ENCODE measurements around the gene PLEKHO2. TPM values are rescaled to one million over a fixed set of nuclear protein-coding genes. Genes with fewer than 3 reads are reported as not detected.

The PLEKHO2 gene
- total and polyA plus RNA-seq, 2 of the 13 experiments (the other 11 are each of a cell fraction or from before 2014, with no cell fraction given): 3.8 to 4.8 TPM

DNA sequence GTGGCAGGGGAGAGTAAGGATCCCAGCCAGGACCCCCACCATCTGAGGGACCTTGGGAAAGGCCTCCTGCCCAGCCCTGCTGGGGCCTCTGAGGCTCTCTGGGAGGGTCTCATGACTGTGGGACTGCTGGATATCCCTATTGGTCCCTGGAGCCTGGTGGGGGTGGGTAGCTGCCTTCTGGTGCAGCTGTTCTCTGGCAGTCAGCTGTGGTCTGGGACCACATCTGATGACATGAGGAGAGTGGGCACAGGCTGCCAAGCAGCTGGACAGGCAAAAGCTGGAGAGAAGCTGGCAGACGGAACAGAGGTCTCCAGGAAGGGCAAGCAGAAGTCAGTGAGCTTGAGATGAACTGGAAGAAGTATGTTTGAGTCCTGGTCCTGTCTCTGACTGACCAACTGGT is 22.4 kb downstream of the PLEKHO2 start:
- Histone ChIP-seq H3K9ac (ENCODE audit: insufficient read depth, low read depth, low read length) (no peak overlapping the region), H3K9me3 (ENCODE audit: low read length) (no peaks in the 10 kb centered on the region), H2AFZ (ENCODE audit: low read length) (no peak overlapping the region), H3K4me1 (ENCODE audit: insufficient read depth, low read length) (no peaks in the 10 kb centered on the region), H3K4me3 (replicated peaks in 1 of 3; ENCODE audit: insufficient read depth in 1 of 3, low read depth in 2 of 3, low read length in 3 of 3) (no peak overlapping the region), H3K4me2 (ENCODE audit: low read depth, low read length) (no peak overlapping the region), H3K79me2 (ENCODE audit: insufficient read depth, low read length) (no peaks in the 10 kb centered on the region), H3K27ac (ENCODE audit: extremely low read length, insufficient read depth, low read length) (no peak overlapping the region), H4K20me1 (ENCODE audit: insufficient read depth, low read length) (no peaks in the 10 kb centered on the region; the same call in 1 of the 2 replicates), H3K27me3 (ENCODE audit: control insufficient read depth in 1 of 2, insufficient read depth in 2 of 2, low read length in 2 of 2) (no peaks in the 10 kb centered on the region), H3K36me3 (replicated peaks in 1 of 2; ENCODE audit: control insufficient read depth in 1 of 2, insufficient read depth in 2 of 2, low read length in 2 of 2) (peaks cover 14 to 22% of the 10 kb centered on the region in 2 experiments; a peak in 4 of 5 replicates)
- in situ Hi-C loops (cut with HindIII; ENCODE audit: extremely low pct_ligation_motif_present, low pct_unique_long_range_greater_than_20kb) (no loop called here), intact Hi-C loops (cut with micrococcal nuclease; ENCODE audit: unreplicated experiment) (no loop called here)
- ChIA-PET POLR2A (no interaction called here), CTCF (ENCODE audit: low intra/inter-chr PET ratio, low total read pairs) (no interaction called here)
- no peak for DNase-seq (ENCODE audit: low spot score)
- no TSS peak for BruUV-seq (replicated peaks)
- no peak for ATAC-seq
- no peak for FAIRE-seq
- TF ChIP-seq WIZ (CRISPR knock-in tag; IDR thresholded peaks at IDR 0.05) (no peak), ZNF790 (CRISPR knock-in tag; IDR thresholded peaks at IDR 0.05; ENCODE audit: borderline replicate concordance) (no peak), EED (CRISPR knock-in tag; IDR thresholded peaks at IDR 0.05) (no peak), ZNF232 (CRISPR knock-in tag; IDR thresholded peaks at IDR 0.05; ENCODE audit: borderline replicate concordance) (no peak), ZNF7 (CRISPR knock-in tag; IDR thresholded peaks at IDR 0.05) (no peak)
- TF ChIP-seq, protein P1, sequence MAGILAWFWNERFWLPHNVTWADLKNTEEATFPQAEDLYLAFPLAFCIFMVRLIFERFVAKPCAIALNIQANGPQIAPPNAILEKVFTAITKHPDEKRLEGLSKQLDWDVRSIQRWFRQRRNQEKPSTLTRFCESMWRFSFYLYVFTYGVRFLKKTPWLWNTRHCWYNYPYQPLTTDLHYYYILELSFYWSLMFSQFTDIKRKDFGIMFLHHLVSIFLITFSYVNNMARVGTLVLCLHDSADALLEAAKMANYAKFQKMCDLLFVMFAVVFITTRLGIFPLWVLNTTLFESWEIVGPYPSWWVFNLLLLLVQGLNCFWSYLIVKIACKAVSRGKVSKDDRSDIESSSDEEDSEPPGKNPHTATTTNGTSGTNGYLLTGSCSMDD (CRISPR knock-in tag; IDR thresholded peaks at IDR 0.05): no peak
- TF ChIP-seq, protein P2, sequence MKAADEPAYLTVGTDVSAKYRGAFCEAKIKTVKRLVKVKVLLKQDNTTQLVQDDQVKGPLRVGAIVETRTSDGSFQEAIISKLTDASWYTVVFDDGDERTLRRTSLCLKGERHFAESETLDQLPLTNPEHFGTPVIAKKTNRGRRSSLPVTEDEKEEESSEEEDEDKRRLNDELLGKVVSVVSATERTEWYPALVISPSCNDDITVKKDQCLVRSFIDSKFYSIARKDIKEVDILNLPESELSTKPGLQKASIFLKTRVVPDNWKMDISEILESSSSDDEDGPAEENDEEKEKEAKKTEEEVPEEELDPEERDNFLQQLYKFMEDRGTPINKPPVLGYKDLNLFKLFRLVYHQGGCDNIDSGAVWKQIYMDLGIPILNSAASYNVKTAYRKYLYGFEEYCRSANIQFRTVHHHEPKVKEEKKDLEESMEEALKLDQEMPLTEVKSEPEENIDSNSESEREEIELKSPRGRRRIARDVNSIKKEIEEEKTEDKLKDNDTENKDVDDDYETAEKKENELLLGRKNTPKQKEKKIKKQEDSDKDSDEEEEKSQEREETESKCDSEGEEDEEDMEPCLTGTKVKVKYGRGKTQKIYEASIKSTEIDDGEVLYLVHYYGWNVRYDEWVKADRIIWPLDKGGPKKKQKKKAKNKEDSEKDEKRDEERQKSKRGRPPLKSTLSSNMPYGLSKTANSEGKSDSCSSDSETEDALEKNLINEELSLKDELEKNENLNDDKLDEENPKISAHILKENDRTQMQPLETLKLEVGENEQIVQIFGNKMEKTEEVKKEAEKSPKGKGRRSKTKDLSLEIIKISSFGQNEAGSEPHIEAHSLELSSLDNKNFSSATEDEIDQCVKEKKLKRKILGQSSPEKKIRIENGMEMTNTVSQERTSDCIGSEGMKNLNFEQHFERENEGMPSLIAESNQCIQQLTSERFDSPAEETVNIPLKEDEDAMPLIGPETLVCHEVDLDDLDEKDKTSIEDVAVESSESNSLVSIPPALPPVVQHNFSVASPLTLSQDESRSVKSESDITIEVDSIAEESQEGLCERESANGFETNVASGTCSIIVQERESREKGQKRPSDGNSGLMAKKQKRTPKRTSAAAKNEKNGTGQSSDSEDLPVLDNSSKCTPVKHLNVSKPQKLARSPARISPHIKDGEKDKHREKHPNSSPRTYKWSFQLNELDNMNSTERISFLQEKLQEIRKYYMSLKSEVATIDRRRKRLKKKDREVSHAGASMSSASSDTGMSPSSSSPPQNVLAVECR (CRISPR knock-in tag; IDR thresholded peaks at IDR 0.05; ENCODE audit: borderline replicate concordance): no peak
- TF ChIP-seq, protein P3, sequence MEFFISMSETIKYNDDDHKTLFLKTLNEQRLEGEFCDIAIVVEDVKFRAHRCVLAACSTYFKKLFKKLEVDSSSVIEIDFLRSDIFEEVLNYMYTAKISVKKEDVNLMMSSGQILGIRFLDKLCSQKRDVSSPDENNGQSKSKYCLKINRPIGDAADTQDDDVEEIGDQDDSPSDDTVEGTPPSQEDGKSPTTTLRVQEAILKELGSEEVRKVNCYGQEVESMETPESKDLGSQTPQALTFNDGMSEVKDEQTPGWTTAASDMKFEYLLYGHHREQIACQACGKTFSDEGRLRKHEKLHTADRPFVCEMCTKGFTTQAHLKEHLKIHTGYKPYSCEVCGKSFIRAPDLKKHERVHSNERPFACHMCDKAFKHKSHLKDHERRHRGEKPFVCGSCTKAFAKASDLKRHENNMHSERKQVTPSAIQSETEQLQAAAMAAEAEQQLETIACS (CRISPR knock-in tag; IDR thresholded peaks at IDR 0.05): no peak
- TF ChIP-seq, protein P4, sequence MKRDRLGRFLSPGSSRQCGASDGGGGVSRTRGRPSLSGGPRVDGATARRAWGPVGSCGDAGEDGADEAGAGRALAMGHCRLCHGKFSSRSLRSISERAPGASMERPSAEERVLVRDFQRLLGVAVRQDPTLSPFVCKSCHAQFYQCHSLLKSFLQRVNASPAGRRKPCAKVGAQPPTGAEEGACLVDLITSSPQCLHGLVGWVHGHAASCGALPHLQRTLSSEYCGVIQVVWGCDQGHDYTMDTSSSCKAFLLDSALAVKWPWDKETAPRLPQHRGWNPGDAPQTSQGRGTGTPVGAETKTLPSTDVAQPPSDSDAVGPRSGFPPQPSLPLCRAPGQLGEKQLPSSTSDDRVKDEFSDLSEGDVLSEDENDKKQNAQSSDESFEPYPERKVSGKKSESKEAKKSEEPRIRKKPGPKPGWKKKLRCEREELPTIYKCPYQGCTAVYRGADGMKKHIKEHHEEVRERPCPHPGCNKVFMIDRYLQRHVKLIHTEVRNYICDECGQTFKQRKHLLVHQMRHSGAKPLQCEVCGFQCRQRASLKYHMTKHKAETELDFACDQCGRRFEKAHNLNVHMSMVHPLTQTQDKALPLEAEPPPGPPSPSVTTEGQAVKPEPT (CRISPR knock-in tag; IDR thresholded peaks at IDR 0.05; ENCODE audit: low read depth): no peak
- WGBS (ENCODE audit: low lambda C conversion rate): 88% methylated on average over 1 of the region's 1 CpG
